Measurements from ENCODE around the gene ZSWIM5. TPM values are rescaled to one million over a fixed set of nuclear protein-coding genes. Genes with fewer than 3 reads are reported as not detected.

Gene ZSWIM5
- total RNA-seq, 2 donors from 2014 or later: 8.8 to 12.3 TPM

DNA sequence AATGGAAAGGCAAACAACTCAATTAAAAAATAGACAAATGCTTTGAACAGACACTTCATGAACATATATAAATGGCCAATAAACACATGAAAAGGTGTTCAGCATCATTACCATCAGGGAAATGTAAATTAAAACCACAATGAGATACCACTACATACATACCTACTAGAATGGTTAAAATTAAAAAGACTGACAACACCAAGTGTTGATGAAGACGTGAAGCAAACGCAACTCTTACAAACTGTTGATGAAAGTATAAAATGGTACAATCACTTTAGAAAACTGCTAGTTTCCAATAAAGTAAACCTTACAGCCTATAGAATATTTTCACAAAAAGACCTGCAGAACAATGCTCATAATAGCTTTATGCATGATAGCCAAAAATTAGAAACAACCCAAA, 230.2 kb downstream of the ZSWIM5 start:
- TF ChIP-seq, protein P1, sequence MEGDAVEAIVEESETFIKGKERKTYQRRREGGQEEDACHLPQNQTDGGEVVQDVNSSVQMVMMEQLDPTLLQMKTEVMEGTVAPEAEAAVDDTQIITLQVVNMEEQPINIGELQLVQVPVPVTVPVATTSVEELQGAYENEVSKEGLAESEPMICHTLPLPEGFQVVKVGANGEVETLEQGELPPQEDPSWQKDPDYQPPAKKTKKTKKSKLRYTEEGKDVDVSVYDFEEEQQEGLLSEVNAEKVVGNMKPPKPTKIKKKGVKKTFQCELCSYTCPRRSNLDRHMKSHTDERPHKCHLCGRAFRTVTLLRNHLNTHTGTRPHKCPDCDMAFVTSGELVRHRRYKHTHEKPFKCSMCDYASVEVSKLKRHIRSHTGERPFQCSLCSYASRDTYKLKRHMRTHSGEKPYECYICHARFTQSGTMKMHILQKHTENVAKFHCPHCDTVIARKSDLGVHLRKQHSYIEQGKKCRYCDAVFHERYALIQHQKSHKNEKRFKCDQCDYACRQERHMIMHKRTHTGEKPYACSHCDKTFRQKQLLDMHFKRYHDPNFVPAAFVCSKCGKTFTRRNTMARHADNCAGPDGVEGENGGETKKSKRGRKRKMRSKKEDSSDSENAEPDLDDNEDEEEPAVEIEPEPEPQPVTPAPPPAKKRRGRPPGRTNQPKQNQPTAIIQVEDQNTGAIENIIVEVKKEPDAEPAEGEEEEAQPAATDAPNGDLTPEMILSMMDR (conservative IDR thresholded peaks at IDR 0.05): no peak
- Histone ChIP-seq H3K27me3 (ENCODE audit: control insufficient read depth, insufficient read depth, low read length, poor library complexity, severe bottlenecking) (no peaks in the 10 kb centered on the region), H3K27ac (ENCODE audit: low read depth, low read length) (no peak overlapping the region), H3K4me1 (ENCODE audit: control insufficient read depth, insufficient read depth, low read length) (no peaks in the 10 kb centered on the region), H3K9ac (ENCODE audit: extremely low read depth, low read length, poor library complexity, severe bottlenecking) (no peak overlapping the region), H3K4me3 (ENCODE audit: low read length) (no peak overlapping the region), H3K9me3 (ENCODE audit: control insufficient read depth, low read length) (peaks cover 21% of the 10 kb centered on the region), H3K36me3 (ENCODE audit: control insufficient read depth, insufficient read depth, low read length) (peaks cover 62% of the 10 kb centered on the region)
- Mint-ChIP-seq H3K4me3 (no peak overlapping the region), H3K27ac (no peak overlapping the region), H3K9me3 (peaks cover 13% of the 10 kb centered on the region), H3K4me1 (no peaks in the 10 kb centered on the region), H3K27me3 (ENCODE audit: insufficient read depth) (no peaks in the 10 kb centered on the region), H3K36me3 (ENCODE audit: low read depth) (peaks cover 57% of the 10 kb centered on the region)
- 100% methylated on average over 2 of the region's 2 CpGs; no CpG with 5 or more reads in 1 of the 2 experiments for WGBS, 2 experiments (ENCODE audit: insufficient coverage in 1 of 2, insufficient read length in 1 of 2)
- DNase-seq: no peak

DNA sequence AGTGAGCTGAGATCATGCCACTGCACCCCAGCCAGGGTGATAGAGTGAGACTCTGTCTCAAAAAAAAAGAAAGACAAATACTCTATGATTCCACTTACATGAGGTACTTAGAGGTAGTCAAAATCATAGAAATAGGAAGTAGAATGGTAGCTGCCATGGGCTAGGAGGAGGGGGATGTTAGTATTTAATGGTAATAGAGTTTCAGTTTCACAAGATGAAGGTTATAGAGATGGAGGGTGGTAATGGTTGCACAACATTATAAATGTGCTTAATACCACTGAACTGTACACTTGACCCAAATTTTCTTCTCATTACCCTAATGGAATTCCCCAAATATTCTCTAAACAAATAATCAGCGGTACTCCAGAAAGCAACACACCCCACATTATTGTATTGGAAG, 232.8 kb downstream of the ZSWIM5 start:
- Mint-ChIP-seq H3K36me3 (ENCODE audit: low read depth) (peaks cover 48% of the 10 kb centered on the region), H3K4me3 (no peak overlapping the region), H3K4me1 (peaks cover 2% of the 10 kb centered on the region), H3K27ac (no peak overlapping the region), H3K27me3 (ENCODE audit: insufficient read depth) (no peaks in the 10 kb centered on the region), H3K9me3 (peaks cover 13% of the 10 kb centered on the region)
- no peak overlapping the region for H3K9ac ChIP-seq (ENCODE audit: extremely low read depth, low read length, poor library complexity, severe bottlenecking)
- no peak overlapping the region for H3K4me3 ChIP-seq (ENCODE audit: low read length)
- peaks cover 50% of the 10 kb centered on the region for H3K36me3 ChIP-seq (ENCODE audit: control insufficient read depth, insufficient read depth, low read length)
- 95% methylated on average over 1 of the region's 1 CpG; no CpG with 5 or more reads in 1 of the 2 experiments for WGBS, 2 experiments (ENCODE audit: insufficient coverage in 1 of 2, insufficient read length in 1 of 2)
- no peak overlapping the region for H3K27ac ChIP-seq (ENCODE audit: low read depth, low read length)
- H3K4me1 ChIP-seq (ENCODE audit: control insufficient read depth, insufficient read depth, low read length): peaks cover 2% of the 10 kb centered on the region
- H3K27me3 ChIP-seq (ENCODE audit: control insufficient read depth, insufficient read depth, low read length, poor library complexity, severe bottlenecking): no peaks in the 10 kb centered on the region
- DNase-seq: no peak
- TF ChIP-seq, protein P1 (conservative IDR thresholded peaks at IDR 0.05): no peak
- peaks cover 21% of the 10 kb centered on the region for H3K9me3 ChIP-seq (ENCODE audit: control insufficient read depth, low read length)

DNA sequence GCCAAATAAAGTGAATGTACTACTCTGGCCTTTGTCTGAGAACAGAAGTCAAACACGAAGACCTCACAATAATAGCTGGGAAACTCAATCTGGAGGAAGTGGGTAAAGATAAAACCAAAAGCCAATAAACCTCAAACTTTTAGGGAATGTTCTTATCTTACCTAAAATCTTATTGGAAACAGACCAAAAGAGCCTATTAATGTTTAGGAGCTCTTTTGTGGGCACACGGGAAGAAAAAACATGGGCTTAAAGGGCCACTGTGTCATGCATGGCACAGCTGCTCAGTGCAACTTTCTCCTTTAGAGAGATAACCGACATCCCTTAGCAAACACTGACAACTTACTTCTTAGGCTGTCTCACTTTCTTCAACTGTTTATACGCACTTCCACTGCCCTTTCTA, 236.1 kb downstream of the ZSWIM5 start:
- H3K27ac Mint-ChIP-seq: no peak overlapping the region
- peaks cover 2% of the 10 kb centered on the region for H3K4me1 Mint-ChIP-seq
- WGBS, 2 experiments (ENCODE audit: insufficient coverage in 1 of 2, insufficient read length in 1 of 2): 75 to 78% methylated on average over 3 to 4 of the region's 4 CpGs
- H3K9ac ChIP-seq (ENCODE audit: extremely low read depth, low read length, poor library complexity, severe bottlenecking): no peak overlapping the region
- H3K4me3 ChIP-seq (ENCODE audit: low read length): no peak overlapping the region
- H3K4me1 ChIP-seq (ENCODE audit: control insufficient read depth, insufficient read depth, low read length): peaks cover 2% of the 10 kb centered on the region
- no peaks in the 10 kb centered on the region for H3K27me3 Mint-ChIP-seq (ENCODE audit: insufficient read depth)
- H3K36me3 Mint-ChIP-seq (ENCODE audit: low read depth): peaks cover 22% of the 10 kb centered on the region
- DNase-seq: no peak
- H3K9me3 Mint-ChIP-seq: no peaks in the 10 kb centered on the region
- TF ChIP-seq, protein P1 (conservative IDR thresholded peaks at IDR 0.05): no peak
- no peaks in the 10 kb centered on the region for H3K9me3 ChIP-seq (ENCODE audit: control insufficient read depth, low read length)
- no peak overlapping the region for H3K27ac ChIP-seq (ENCODE audit: low read depth, low read length)
- H3K36me3 ChIP-seq (ENCODE audit: control insufficient read depth, insufficient read depth, low read length): peaks cover 17% of the 10 kb centered on the region
- H3K4me3 Mint-ChIP-seq: no peak overlapping the region
- H3K27me3 ChIP-seq (ENCODE audit: control insufficient read depth, insufficient read depth, low read length, poor library complexity, severe bottlenecking): no peaks in the 10 kb centered on the region

Other genes with a start within 250 kb of the ZSWIM5 start
- gene EIF2B3, start 220.0 kb downstream of the ZSWIM5 start, total RNA-seq: 10 to 100 TPM; 24.2 to 27.2 TPM
- 10 to 100 TPM; 33.2 to 43.7 TPM for gene HECTD3, start 195.3 kb downstream of the ZSWIM5 start, total RNA-seq
- 100 to 1,000 TPM in 1 of 2 donors, 10 to 100 TPM in 1; 86.8 to 107 TPM for gene UROD, start 194.4 kb downstream of the ZSWIM5 start, total RNA-seq
- 10 to 100 TPM in 1 of 2 donors, 1 to 10 TPM in 1; 7.8 to 10.1 TPM for gene HPDL, start 120.3 kb upstream of the ZSWIM5 start, total RNA-seq
- 10 to 100 TPM in 1 of 2 donors, 1 to 10 TPM in 1; 9.6 to 16.7 TPM for gene TOE1, start 133.6 kb upstream of the ZSWIM5 start, total RNA-seq
- 10 to 100 TPM; 60.5 to 60.9 TPM for gene MUTYH, start 133.8 kb upstream of the ZSWIM5 start, total RNA-seq

Data from endodermal cell (in vitro differentiated cells).